ENCODE measurements around the gene ADGRD1. TPM values are rescaled to one million over a fixed set of nuclear protein-coding genes. Genes with fewer than 3 reads are reported as not detected.

The ADGRD1 gene
- total RNA-seq, 4 donors from 2014 or later, result 8.3 to 18.1 (median 12.5) TPM

- Histone ChIP-seq H3K27ac (peak overlapping the region in 1 of 4 donors; percentile 29), H3K4me3 (peak overlapping the region in 1 of 4 donors; percentile 48)
- in situ Hi-C loops (cut with MboI; ENCODE audit: low pct_ligation_motif_present in 1 of 4, low pct_unique_long_range_greater_than_20kb in 1 of 4, low sequenced_read_pairs in 3 of 4), result no loop called here
Observed at GRCh38 chr12:130956456-130957303, 3.0 kb downstream of the ADGRD1 start.

GRCh38 chr12:130957304-130957621, 3.6 kb downstream of the ADGRD1 start:
- Histone ChIP-seq H3K4me1 (peaks cover 0 to 18% (median 4%) of the 10 kb centered on the region in 4 donors), H3K9me3 (no peaks in the 10 kb centered on the region), H3K27me3 (peaks cover 6% of the 10 kb centered on the region), H3K4me3 (no peak overlapping the region), H3K36me3 (no peaks in the 10 kb centered on the region), H3K27ac (no peak overlapping the region)
- in situ Hi-C loops (cut with MboI; ENCODE audit: low pct_ligation_motif_present in 1 of 4, low pct_unique_long_range_greater_than_20kb in 1 of 4, low sequenced_read_pairs in 3 of 4), result no loop called here
- DNase-seq, result no peak
- TF ChIP-seq POLR2A (IDR thresholded peaks at IDR 0.05), result no peak
- no peak for TF ChIP-seq CTCF (IDR thresholded peaks at IDR 0.05)
- no peak for TF ChIP-seq POLR2AphosphoS5 (IDR thresholded peaks at IDR 0.05)
- no peak for TF ChIP-seq EP300 (IDR thresholded peaks at IDR 0.05; ENCODE audit: low read depth)
- 78 to 98% methylated on average over 5 to 7 of the region's 7 CpGs for WGBS, 2 donors (ENCODE audit: low coverage in 1 of 2)
- intact Hi-C loops (cut with DNase I; ENCODE audit: low total_unique reads), result no loop called here

More at GRCh38 chr12:130956456-130957303, 3.0 kb downstream of the ADGRD1 start:
- no peaks in the 10 kb centered on the region for H3K36me3 ChIP-seq
- H3K4me1 ChIP-seq, result peaks cover 0 to 15% (median 3%) of the 10 kb centered on the region in 4 donors
- H3K27me3 ChIP-seq, result peaks cover 6% of the 10 kb centered on the region
- intact Hi-C loops (cut with DNase I; ENCODE audit: low total_unique reads), result no loop called here
- H3K9me3 ChIP-seq, result no peaks in the 10 kb centered on the region
- WGBS, 2 donors (ENCODE audit: low coverage in 1 of 2), result 80 to 92% methylated on average over 1 to 13 of the region's 14 CpGs
- no peak for DNase-seq
- TF ChIP-seq CTCF (IDR thresholded peaks at IDR 0.05) (no peak), POLR2AphosphoS5 (IDR thresholded peaks at IDR 0.05) (no peak), POLR2A (IDR thresholded peaks at IDR 0.05) (no peak), EP300 (IDR thresholded peaks at IDR 0.05; ENCODE audit: low read depth) (no peak)

GRCh38 chr12:130958557-130959140, 4.9 kb downstream of the ADGRD1 start:
- no peak overlapping the region for H3K27ac ChIP-seq
- H3K27me3 ChIP-seq, result peaks cover 6% of the 10 kb centered on the region
- DNase-seq, result no peak
- H3K4me1 ChIP-seq, result peaks cover 0 to 18% (median 2%) of the 10 kb centered on the region in 4 donors
- in situ Hi-C loops (cut with MboI; ENCODE audit: low pct_ligation_motif_present in 1 of 4, low pct_unique_long_range_greater_than_20kb in 1 of 4, low sequenced_read_pairs in 3 of 4), result no loop called here
- no peaks in the 10 kb centered on the region for H3K36me3 ChIP-seq
- intact Hi-C loops (cut with DNase I; ENCODE audit: low total_unique reads), result no loop called here
- no peak overlapping the region for H3K4me3 ChIP-seq
- no peak for TF ChIP-seq CTCF (IDR thresholded peaks at IDR 0.05)
- TF ChIP-seq POLR2AphosphoS5 (IDR thresholded peaks at IDR 0.05), result no peak
- no peak for TF ChIP-seq EP300 (IDR thresholded peaks at IDR 0.05; ENCODE audit: low read depth)
- no peak for TF ChIP-seq POLR2A (IDR thresholded peaks at IDR 0.05)
- H3K9me3 ChIP-seq, result no peaks in the 10 kb centered on the region
- 89% methylated on average over 26 of the region's 26 CpGs; no CpG with 5 or more reads in 1 of the 2 donors for WGBS, 2 donors (ENCODE audit: low coverage in 1 of 2)

GRCh38 chr12:130959632-130960031, 5.9 kb downstream of the ADGRD1 start:
- intact Hi-C loops (cut with DNase I; ENCODE audit: low total_unique reads) (loop anchor here (5.0 kb wide), 1 partner anchor 48 kb away; no protein-coding TSS in a partner anchor), in situ Hi-C loops (cut with MboI; ENCODE audit: low pct_ligation_motif_present in 1 of 4, low pct_unique_long_range_greater_than_20kb in 1 of 4, low sequenced_read_pairs in 3 of 4) (no loop called here)
- WGBS, 2 donors (ENCODE audit: low coverage in 1 of 2), result 84% methylated on average over 8 of the region's 8 CpGs; no CpG with 5 or more reads in 1 of the 2 donors
- TF ChIP-seq POLR2AphosphoS5 (IDR thresholded peaks at IDR 0.05), result no peak
- TF ChIP-seq POLR2A (IDR thresholded peaks at IDR 0.05), result no peak
- no peak for TF ChIP-seq EP300 (IDR thresholded peaks at IDR 0.05; ENCODE audit: low read depth)
- TF ChIP-seq CTCF (IDR thresholded peaks at IDR 0.05), result no peak
- H3K4me3 ChIP-seq, result no peak overlapping the region
- no peaks in the 10 kb centered on the region for H3K36me3 ChIP-seq
- no peaks in the 10 kb centered on the region for H3K9me3 ChIP-seq
- H3K4me1 ChIP-seq, result peaks cover 0 to 14% (median 2%) of the 10 kb centered on the region in 4 donors
- H3K27ac ChIP-seq, result peak overlapping the region in 1 of 4 donors; percentile 5
- no peaks in the 10 kb centered on the region for H3K27me3 ChIP-seq
- DNase-seq, result no peak
